Erythroblast (primary cell): Measurements from ENCODE around the gene SRSF12.

Source experiments
- GATA1 ChIP-seq: IDR thresholded peaks from 2 replicates; pipeline ENCODE4 v1.6.1; 2011; ENCODE audit warnings: low read depth, mild to moderate bottlenecking, control low read depth, low read length, moderate library complexity
- POLR2A ChIP-seq: IDR thresholded peaks from 2 replicates; pipeline ENCODE4 v1.6.1; 2011; ENCODE audit warnings: mild to moderate bottlenecking, low read length

DNA sequence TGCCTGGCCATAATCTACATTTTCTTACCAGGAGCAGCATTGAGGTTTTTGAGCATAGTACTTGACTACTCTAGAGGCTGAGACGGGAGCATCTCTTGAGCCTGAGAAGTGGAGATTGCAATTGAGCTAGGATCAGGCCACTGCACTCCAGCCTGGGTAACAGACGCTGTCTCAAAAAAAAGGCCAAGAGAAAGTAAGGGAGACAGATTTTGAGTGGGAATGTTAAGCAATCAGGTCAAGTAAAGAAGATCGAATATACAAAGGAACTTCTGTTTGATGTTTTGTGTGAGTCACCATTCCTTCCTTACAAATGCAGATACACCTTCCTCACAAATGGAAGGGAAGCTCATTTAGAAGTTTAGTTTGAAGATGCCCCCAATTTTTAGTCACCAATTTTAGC lies 32.9 kb downstream of the SRSF12 start:
- TF ChIP-seq POLR2A (no peak), GATA1 (no peak)
